D721Med (cell line): ENCODE data around the gene ZGPAT.

ENCODE experiments used
- DNase-seq: peaks from one replicate; pipeline ENCODE4 v3.0.0; 2011; ENCODE audit warnings: low spot score; ENCODE audit not compliant: insufficient read length
- FAIRE-seq: peaks from 2 replicates; lab custom pipeline; 2011; peaks lifted over from hg19 to GRCh38; lab: Jason Lieb, UNC
- CTCF ChIP-seq: IDR thresholded peaks from 2 replicates; pipeline ENCODE4 v1.5.1; 2012; ENCODE audit warnings: mild to moderate bottlenecking, control low read depth; ENCODE audit not compliant: insufficient read depth; ENCODE audit errors: missing control alignments

ZGPAT gene

GRCh38 chr20:63755933-63756647 is 48.3 kb downstream of the ZGPAT start:
- no peak for FAIRE-seq
- DNase-seq: no peak
- no peak for TF ChIP-seq CTCF

GRCh38 chr20:63756648-63756991 is 48.8 kb downstream of the ZGPAT start:
- DNase-seq (no peak), FAIRE-seq (no peak)
- no peak for TF ChIP-seq CTCF

- DNase-seq: no peak
- no peak for FAIRE-seq
- no peak for TF ChIP-seq CTCF
Observed at GRCh38 chr20:63758152-63758551, 50.3 kb downstream of the ZGPAT start.

GRCh38 chr20:63759377-63759901 is 51.6 kb downstream of the ZGPAT start:
- TF ChIP-seq CTCF: no peak

GRCh38 chr20:63765082-63765873 is 57.4 kb downstream of the ZGPAT start:
- no peak for DNase-seq
- TF ChIP-seq CTCF: no peak
- no peak for FAIRE-seq

More at GRCh38 chr20:63759377-63759901, 51.6 kb downstream of the ZGPAT start:
- DNase-seq (no peak), FAIRE-seq (no peak)

- no peak for FAIRE-seq
- DNase-seq: no peak
- no peak for TF ChIP-seq CTCF
Observed at GRCh38 chr20:63765902-63766301, 58.1 kb downstream of the ZGPAT start.
